Ovary (tissue), 9 donors: Measurements from ENCODE around the gene ADK. TPM values are rescaled to one million over a fixed set of nuclear protein-coding genes. Genes with fewer than 3 reads are reported as not detected.

Experiments used
- DNase-seq, 5 donors: peaks; one replicate each; pipeline ENCODE4 v3.0.0-alpha.2; 2019 to 2020
- H3K27ac ChIP-seq, 2 donors: fragments of 200-600 bp; one replicate each; pipeline versions ENCODE4 v1.5.1 to v1.8.0; 2019 to 2022
- H3K27me3 ChIP-seq: fragments of 200-600 bp; one replicate; pipeline ENCODE4 v1.8.0; 2022
- H3K36me3 ChIP-seq: fragments of 200-600 bp; sonication (generic); one replicate; pipeline ENCODE4 v1.5.1; 2019
- H3K4me1 ChIP-seq: one replicate; pipeline ENCODE4 v1.8.1; 2013; ENCODE audit warnings: mild to moderate bottlenecking, moderate library complexity; ENCODE audit not compliant: insufficient read depth
- H3K4me3 ChIP-seq: fragments of 200-600 bp; sonication (generic); one replicate; pipeline ENCODE4 v1.5.1; 2017
- H3K9me3 ChIP-seq, 2 donors: fragments of 200-600 bp in 1 of 2; sonication (generic) in 1 of 2; one replicate each; pipeline versions ENCODE4 v1.5.1 to v1.8.1; 2013 to 2019; ENCODE audit warnings: mild to moderate bottlenecking in 1 of 2, moderate library complexity in 1 of 2
- CTCF ChIP-seq, 3 donors: fragments of 450-650 bp in 2 of 3; fragments of 200-600 bp in 1 of 3; IDR thresholded peaks; one replicate each; pipeline versions ENCODE4 v1.5.1 to v1.8.0; 2016 to 2022; ENCODE audit warnings: antibody characterized with exemption in 3 of 3, mild to moderate bottlenecking in 1 of 3
- EP300 ChIP-seq: sonication (generic); formaldehyde crosslinking; IDR thresholded peaks from one replicate; pipeline ENCODE4 v1.6.1; 2017; ENCODE audit warnings: antibody characterized with exemption
- POLR2A ChIP-seq: fragments of 450-650 bp; IDR thresholded peaks from one replicate; pipeline ENCODE4 v1.6.1; 2017; ENCODE audit warnings: antibody characterized with exemption, mild to moderate bottlenecking, moderate library complexity
- WGBS, 3 donors: extraction: QIAGEN DNeasy Blood & Tissue Kit in 1 of 3; methylation state at CpG; one replicate each; pipeline versions ENCODE4 v1.1.5 to v1.1.7; 2013 to 2017; 5-methylcytosine and 5-hydroxymethylcytosine counted together
- intact Hi-C, 4 donors: fragments of 100-400 bp; cut with DNase I; formaldehyde crosslinking; loops; one replicate each; pipeline versions ENCODE4 v1.11.0 to v1.15.1; 2022 to 2023
- polyA plus RNA-seq, 2 donors: library from polyadenylated mRNA; stranded (reverse); fragments of 200-250 nt in 1 of 2; fragments of 350-450 nt in 1 of 2; fragmentation: Illumina TruSeq in 1 of 2; extraction: RNeasy Lipid Tissue Mini Kit (QIAGEN cat#74804) in 1 of 2; gene quantifications; one replicate each; pipeline ENCODE4 v1.2.3, GENCODE V29; 2013 to 2014
- total RNA-seq, 7 donors: library from RNA; depleted of rRNA in 2 of 7; stranded (reverse); fragments of >200 nt in 2 of 7; fragmentation: NEBNext Ultra II Directional in 3 of 7; extraction: Animal tissue kit (Norgen Biotek cat#: 25700) in 3 of 7; gene quantifications; one replicate each; pipeline versions ENCODE4 v1.1.0 to v1.2.4, GENCODE V29; 2016 to 2023
- donor health status: DM: no; HTN: no; CAD: no; lungs with moderate emphysema.
- donor health status: DM: no; HTN: no; CAD: no.
- donor health status: Bipolar disorder and iron deficiency.
- donor health status: DM: yes; HTN: yes; CAD: no.
- donor health status: DM: no; HTN: no; CAD: no.
- donor health status: DM: yes; HTN: yes; CAD: no.

The ADK gene
- total and polyA plus RNA-seq, 9 donors: 9.4 to 20.4 (median 12.2) TPM

- intact Hi-C loops: no loop called here
These were observed 534.5 kb downstream of the ADK start for GRCh38 chr10:74685564-74685963.

GRCh38 chr10:74690393-74690792 lies 539.4 kb downstream of the ADK start:
- TF ChIP-seq POLR2A: no peak
- no peaks in the 10 kb centered on the region for H3K36me3 ChIP-seq
- no peaks in the 10 kb centered on the region for H3K9me3 ChIP-seq
- 92 to 95% (median 93%) methylated on average over 4 of the region's 4 CpGs for WGBS, 3 donors
- no peak overlapping the region for H3K4me3 ChIP-seq
- H3K4me1 ChIP-seq: no peaks in the 10 kb centered on the region
- no peak overlapping the region for H3K27ac ChIP-seq
- DNase-seq: no peak
- H3K27me3 ChIP-seq: no peaks in the 10 kb centered on the region
- intact Hi-C loops: no loop called here

More at GRCh38 chr10:74685564-74685963, 534.5 kb downstream of the ADK start:
- Histone ChIP-seq H3K27me3 (no peaks in the 10 kb centered on the region), H3K27ac (no peak overlapping the region), H3K9me3 (no peaks in the 10 kb centered on the region), H3K4me3 (no peak overlapping the region), H3K36me3 (no peaks in the 10 kb centered on the region), H3K4me1 (peaks cover 1% of the 10 kb centered on the region)
- 91 to 95% (median 93%) methylated on average over 1 of the region's 1 CpG for WGBS, 3 donors
- no peak for DNase-seq
- TF ChIP-seq POLR2A (no peak), CTCF (IDR thresholded peaks at IDR 0.05) (no peak), EP300 (no peak)

GRCh38 chr10:74691164-74691563 lies 540.1 kb downstream of the ADK start:
- no peak overlapping the region for H3K4me3 ChIP-seq
- H3K9me3 ChIP-seq: no peaks in the 10 kb centered on the region
- H3K27me3 ChIP-seq: no peaks in the 10 kb centered on the region
- H3K4me1 ChIP-seq: no peaks in the 10 kb centered on the region
- intact Hi-C loops: no loop called here
- DNase-seq: no peak
- H3K36me3 ChIP-seq: no peaks in the 10 kb centered on the region
- H3K27ac ChIP-seq: no peak overlapping the region
- TF ChIP-seq CTCF (IDR thresholded peaks at IDR 0.05): no peak
- no peak for TF ChIP-seq EP300

GRCh38 chr10:74704629-74705357 lies 553.8 kb downstream of the ADK start:
- H3K4me3 ChIP-seq: no peak overlapping the region
- 32 to 65% (median 61%) methylated on average over 3 of the region's 3 CpGs for WGBS, 3 donors
- DNase-seq: no peak
- no peaks in the 10 kb centered on the region for H3K9me3 ChIP-seq
- H3K27ac ChIP-seq: no peak overlapping the region
- H3K36me3 ChIP-seq: no peaks in the 10 kb centered on the region
- intact Hi-C loops: no loop called here
- no peaks in the 10 kb centered on the region for H3K27me3 ChIP-seq
- TF ChIP-seq CTCF (IDR thresholded peaks at IDR 0.05) (no peak), POLR2A (no peak), EP300 (no peak)
- no peaks in the 10 kb centered on the region for H3K4me1 ChIP-seq

GRCh38 chr10:74705358-74705980 lies 554.4 kb downstream of the ADK start:
- Histone ChIP-seq H3K4me1 (no peaks in the 10 kb centered on the region), H3K4me3 (no peak overlapping the region), H3K27me3 (no peaks in the 10 kb centered on the region), H3K36me3 (no peaks in the 10 kb centered on the region), H3K9me3 (no peaks in the 10 kb centered on the region), H3K27ac (no peak overlapping the region)
- WGBS, 3 donors: 84 to 93% (median 87%) methylated on average over 3 of the region's 3 CpGs
- TF ChIP-seq EP300 (no peak), POLR2A (no peak), CTCF (IDR thresholded peaks at IDR 0.05) (no peak)
- no peak for DNase-seq
- intact Hi-C loops: no loop called here
